Muscle layer of duodenum (tissue), 2 donors: Measurements from ENCODE around the gene ATMIN.

Source experiments
- H3K27ac ChIP-seq: one replicate; pipeline ENCODE4 v1.7.0; 2013; ENCODE audit warnings: mild to moderate bottlenecking, low read length
- H3K27me3 ChIP-seq: one replicate; pipeline ENCODE4 v1.7.0; 2013; ENCODE audit warnings: low read depth, mild to moderate bottlenecking, control low read depth, low read length
- H3K36me3 ChIP-seq, 2 donors: one replicate each; pipeline ENCODE4 v1.7.0; 2013; ENCODE audit warnings: low read length in 2 of 2, control low read depth in 1 of 2, mild to moderate bottlenecking in 1 of 2; ENCODE audit not compliant: insufficient read depth in 2 of 2, control insufficient read depth in 1 of 2
- H3K4me1 ChIP-seq, 2 donors: one replicate each; pipeline ENCODE4 v1.7.0; 2013; ENCODE audit warnings: low read length in 2 of 2, mild to moderate bottlenecking in 2 of 2, control low read depth in 1 of 2, moderate library complexity in 1 of 2; ENCODE audit not compliant: insufficient read depth in 2 of 2, control insufficient read depth in 1 of 2
- H3K4me3 ChIP-seq, 2 donors: one replicate each; pipeline ENCODE4 v1.7.0; 2013; ENCODE audit warnings: low read length in 2 of 2, low read depth in 1 of 2, mild to moderate bottlenecking in 1 of 2
- H3K9me3 ChIP-seq, 2 donors: one replicate each; pipeline ENCODE4 v1.7.0; 2013; ENCODE audit warnings: low read length in 2 of 2, control low read depth in 1 of 2, mild to moderate bottlenecking in 1 of 2; ENCODE audit not compliant: control insufficient read depth in 1 of 2
- donor health status: healthy.

Gene ATMIN

DNA sequence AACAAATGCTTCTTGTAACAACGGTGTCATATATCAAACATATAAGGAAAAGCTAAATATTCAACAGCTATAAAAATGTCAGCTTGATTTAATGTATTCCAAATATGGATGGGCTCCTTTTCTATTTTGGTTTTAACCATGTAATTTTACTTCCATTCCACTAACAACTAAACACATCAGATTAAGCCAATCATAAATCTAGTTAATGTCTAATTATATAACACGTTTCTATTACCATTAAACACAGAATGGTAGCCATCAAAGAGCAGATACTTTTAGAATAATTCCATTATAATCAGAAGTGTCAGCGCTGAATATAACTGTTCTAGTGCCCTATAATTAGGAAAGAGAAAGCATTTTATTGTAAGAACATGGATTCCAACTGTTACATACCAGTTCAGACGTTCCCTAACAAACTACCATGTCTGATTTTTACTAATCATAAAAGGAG is 38.9 kb upstream of the ATMIN start:
- no peaks in the 10 kb centered on the region for H3K9me3 ChIP-seq
- H3K4me3 ChIP-seq = peak overlapping the region; percentile 42 to 51
- H3K36me3 ChIP-seq = peaks cover 0 to 2% of the 10 kb centered on the region in 2 donors
- no peaks in the 10 kb centered on the region for H3K27me3 ChIP-seq
- H3K4me1 ChIP-seq = no peaks in the 10 kb centered on the region
- H3K27ac ChIP-seq = peak overlapping the region; percentile 28

DNA sequence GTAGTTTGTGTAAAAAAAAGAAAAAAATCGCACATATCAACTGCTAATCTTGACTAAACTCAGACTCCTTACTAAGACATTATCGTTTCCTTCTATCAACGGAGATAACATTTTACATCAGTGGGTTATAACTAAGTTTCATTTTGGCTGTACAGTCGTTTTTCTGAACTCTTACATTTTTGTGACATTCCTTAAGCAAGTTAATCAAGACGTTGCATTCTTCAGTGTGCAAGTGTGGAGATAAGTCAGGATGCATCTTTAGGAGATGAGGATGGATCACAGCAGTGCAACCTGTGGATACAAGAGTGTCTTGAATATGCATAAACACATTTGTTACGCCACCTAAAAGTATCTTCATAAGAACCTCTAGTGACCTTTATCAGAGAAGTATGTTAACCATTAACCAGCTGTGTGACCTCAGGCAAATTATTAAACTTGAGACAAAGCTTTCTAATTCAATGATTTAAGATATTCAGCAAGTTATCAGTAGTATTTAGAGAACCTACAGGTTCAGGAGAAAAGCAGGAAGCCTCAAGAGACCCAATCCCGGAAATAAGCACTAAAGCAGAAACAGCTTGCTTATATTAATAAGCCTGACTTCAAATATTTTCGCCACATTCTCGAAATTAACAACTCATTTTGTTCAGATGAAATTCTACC is 38.4 kb upstream of the ATMIN start:
- H3K36me3 ChIP-seq = no peaks in the 10 kb centered on the region
- H3K4me3 ChIP-seq = peak overlapping the region; percentile 42 to 51
- H3K4me1 ChIP-seq = no peaks in the 10 kb centered on the region
- H3K27me3 ChIP-seq = no peaks in the 10 kb centered on the region
- no peaks in the 10 kb centered on the region for H3K9me3 ChIP-seq
- peak overlapping the region; percentile 28 for H3K27ac ChIP-seq

GRCh38 chr16:80997964-80998620 is 37.5 kb upstream of the ATMIN start:
- peak overlapping the region in 1 of 2 donors; percentile 28 for H3K4me3 ChIP-seq
- H3K27ac ChIP-seq = peak overlapping the region; percentile 28

GRCh38 chr16:81000873-81001272 is 34.8 kb upstream of the ATMIN start:
- Histone ChIP-seq H3K4me1 (peaks cover 0 to 16% of the 10 kb centered on the region in 2 donors), H3K27me3 (no peaks in the 10 kb centered on the region), H3K4me3 (no peak overlapping the region), H3K36me3 (no peaks in the 10 kb centered on the region), H3K9me3 (no peaks in the 10 kb centered on the region), H3K27ac (no peak overlapping the region)

More at GRCh38 chr16:80997964-80998620, 37.5 kb upstream of the ATMIN start:
- H3K36me3 ChIP-seq = no peaks in the 10 kb centered on the region
- no peaks in the 10 kb centered on the region for H3K27me3 ChIP-seq
- no peaks in the 10 kb centered on the region for H3K9me3 ChIP-seq
- no peaks in the 10 kb centered on the region for H3K4me1 ChIP-seq

DNA sequence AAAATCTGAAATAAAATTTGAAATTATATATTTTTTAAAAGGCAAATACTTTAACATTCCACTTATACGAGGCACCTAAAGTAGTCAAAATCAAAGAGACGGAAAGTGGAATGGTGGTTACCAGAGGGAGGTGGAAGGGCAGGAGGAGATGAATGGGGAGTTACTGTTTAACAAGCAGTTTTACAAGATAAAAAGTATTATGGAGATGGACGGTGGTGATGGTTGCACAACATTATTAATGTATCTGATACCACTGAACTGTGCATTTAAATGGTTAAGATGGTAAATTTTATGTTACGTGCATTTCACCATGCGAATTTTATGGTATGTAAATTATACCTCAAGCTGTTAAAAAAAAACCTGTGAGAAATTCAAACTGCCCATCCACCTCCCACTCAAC is 34.3 kb upstream of the ATMIN start:
- Histone ChIP-seq H3K36me3 (peaks cover 0 to under 1% of the 10 kb centered on the region in 2 donors), H3K9me3 (no peaks in the 10 kb centered on the region), H3K4me1 (peaks cover 0 to 17% of the 10 kb centered on the region in 2 donors), H3K27me3 (no peaks in the 10 kb centered on the region), H3K4me3 (no peak overlapping the region), H3K27ac (no peak overlapping the region)

GRCh38 chr16:81003064-81003463 is 32.6 kb upstream of the ATMIN start:
- Histone ChIP-seq H3K4me1 (peaks cover 0 to 17% of the 10 kb centered on the region in 2 donors), H3K36me3 (peaks cover 0 to 4% of the 10 kb centered on the region in 2 donors), H3K4me3 (no peak overlapping the region), H3K9me3 (no peaks in the 10 kb centered on the region), H3K27me3 (no peaks in the 10 kb centered on the region), H3K27ac (no peak overlapping the region)

- H3K9me3 ChIP-seq = no peaks in the 10 kb centered on the region
- H3K27ac ChIP-seq = peak overlapping the region; percentile 73
- H3K27me3 ChIP-seq = no peaks in the 10 kb centered on the region
- H3K4me1 ChIP-seq = peaks cover 0 to 17% of the 10 kb centered on the region in 2 donors
- peak overlapping the region; percentile 56 to 58 for H3K4me3 ChIP-seq
- peaks cover 0 to 4% of the 10 kb centered on the region in 2 donors for H3K36me3 ChIP-seq
These were observed 31.8 kb upstream of the ATMIN start for GRCh38 chr16:81003610-81004460.

- Histone ChIP-seq H3K36me3 (peaks cover 0 to 4% of the 10 kb centered on the region in 2 donors), H3K27ac (peak overlapping the region; percentile 73), H3K27me3 (no peaks in the 10 kb centered on the region), H3K4me3 (peak overlapping the region; percentile 56 to 58), H3K4me1 (peaks cover 0 to 17% of the 10 kb centered on the region in 2 donors), H3K9me3 (no peaks in the 10 kb centered on the region)
These were observed 30.8 kb upstream of the ATMIN start for GRCh38 chr16:81004646-81005353.

GRCh38 chr16:81005610-81006161 is 30.0 kb upstream of the ATMIN start:
- Histone ChIP-seq H3K27ac (peak overlapping the region; percentile 94), H3K4me3 (peak overlapping the region; percentile 83 to 93), H3K4me1 (peaks cover 0 to 17% of the 10 kb centered on the region in 2 donors), H3K27me3 (no peaks in the 10 kb centered on the region), H3K36me3 (peaks cover 0 to 4% of the 10 kb centered on the region in 2 donors), H3K9me3 (no peaks in the 10 kb centered on the region)

DNA sequence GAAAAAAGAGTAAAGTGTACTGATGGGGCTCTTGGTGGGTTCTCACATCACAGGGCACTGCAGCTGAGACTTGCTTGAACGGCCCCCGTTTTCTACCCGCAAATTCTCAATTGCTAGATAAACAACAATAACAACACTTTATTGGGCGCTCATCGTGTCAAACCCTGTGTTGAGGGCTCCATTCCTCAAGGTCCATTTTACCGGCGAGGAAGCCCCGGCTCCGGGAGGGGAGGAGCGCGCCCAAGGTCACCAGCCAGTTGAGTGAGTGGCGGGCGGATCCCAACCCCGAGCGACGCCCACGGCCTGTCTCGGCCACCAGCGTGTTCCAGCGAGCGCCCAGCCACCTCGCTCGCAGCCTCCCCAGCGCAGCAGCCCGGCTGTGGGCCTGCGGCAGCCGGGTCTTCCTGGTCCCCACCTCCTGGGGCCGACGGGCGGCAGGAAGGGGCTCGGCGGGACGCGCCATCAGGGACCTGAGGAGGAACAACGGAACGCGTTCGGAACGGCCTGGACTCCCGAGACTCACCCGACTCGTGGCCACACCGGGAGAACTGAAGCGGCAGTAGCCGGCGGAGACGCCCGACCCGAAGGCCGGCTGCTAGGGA is 29.3 kb upstream of the ATMIN start:
- Histone ChIP-seq H3K4me3 (peak overlapping the region; percentile 83 to 93), H3K27me3 (no peaks in the 10 kb centered on the region), H3K4me1 (peaks cover 0 to 17% of the 10 kb centered on the region in 2 donors), H3K27ac (peak overlapping the region; percentile 94), H3K9me3 (no peaks in the 10 kb centered on the region), H3K36me3 (peaks cover 0 to 4% of the 10 kb centered on the region in 2 donors)
